HCEC 1CT (cell line): ENCODE results near the gene GNB4.
A peak's percentile ranks its signal among the peaks of the same experiment; 100 is the strongest.

Experiments
- DNase-seq: peaks from one replicate; pipeline ENCODE4 v3.0.0-alpha.2; 2017

GNB4 gene

GRCh38 chr3:179451265-179452175, at the start of gene GNB4:
Gene GNB4 (minus strand): TSS chr3:179451470. CDS start chr3:179426200, 25,270 bp downstream.
- DNase-seq = peak; percentile 91

GRCh38 chr3:179495483-179495882, 44.2 kb upstream of the GNB4 start:
- DNase-seq = no peak

- no peak for DNase-seq
Observed at GRCh38 chr3:179493260-179493659, 42.0 kb upstream of the GNB4 start.

GRCh38 chr3:179488213-179488612, 36.9 kb upstream of the GNB4 start:
- no peak for DNase-seq

- DNase-seq = no peak
Observed at GRCh38 chr3:179486806-179487205, 35.5 kb upstream of the GNB4 start.

- no peak for DNase-seq
Observed at GRCh38 chr3:179482857-179483256, 31.6 kb upstream of the GNB4 start.

GRCh38 chr3:179476215-179476614, 24.9 kb upstream of the GNB4 start:
- no peak for DNase-seq

- DNase-seq = no peak
Observed at GRCh38 chr3:179474480-179474879, 23.2 kb upstream of the GNB4 start.

- DNase-seq = no peak
Observed at GRCh38 chr3:179473565-179473964, 22.3 kb upstream of the GNB4 start.

- no peak for DNase-seq
Observed at GRCh38 chr3:179464323-179465092, 13.2 kb upstream of the GNB4 start.

GRCh38 chr3:179463319-179463718, 12.0 kb upstream of the GNB4 start:
- no peak for DNase-seq

- DNase-seq = no peak
Observed at GRCh38 chr3:179460260-179460659, 9.0 kb upstream of the GNB4 start.

- peak; percentile 20 for DNase-seq
Observed at GRCh38 chr3:179455954-179456353, 4.7 kb upstream of the GNB4 start.

- DNase-seq = peak; percentile 65
Observed at GRCh38 chr3:179454887-179455286, 3.6 kb upstream of the GNB4 start.

GRCh38 chr3:179453967-179454366, 2.7 kb upstream of the GNB4 start:
- no peak for DNase-seq

- no peak for DNase-seq
Observed at GRCh38 chr3:179452872-179453271, 1.6 kb upstream of the GNB4 start.

- DNase-seq = peak; percentile 81
Observed at GRCh38 chr3:179452176-179452564, 900 bp upstream of the GNB4 start.

GRCh38 chr3:179450901-179451264, 387 bp downstream of the GNB4 start:
- DNase-seq = peak; percentile 38

GRCh38 chr3:179450261-179450701, 989 bp downstream of the GNB4 start:
- DNase-seq = peak; percentile 41

GRCh38 chr3:179449636-179450035, 1.6 kb downstream of the GNB4 start:
- peak; percentile 35 for DNase-seq

- DNase-seq = no peak
Observed at GRCh38 chr3:179447251-179447650, 4.0 kb downstream of the GNB4 start.

- DNase-seq = peak; percentile 36
Observed at GRCh38 chr3:179446501-179446900, 4.8 kb downstream of the GNB4 start.

- no peak for DNase-seq
Observed at GRCh38 chr3:179438841-179439240, 12.4 kb downstream of the GNB4 start.

- DNase-seq = no peak
Observed at GRCh38 chr3:179436517-179436916, 14.8 kb downstream of the GNB4 start.
